ENCODE results near the gene PPP1R3E. TPM values are rescaled to one million over a fixed set of nuclear protein-coding genes. Genes with fewer than 3 reads are reported as not detected.
A peak's percentile ranks its signal among the peaks of the same experiment; 100 is the strongest.

The PPP1R3E gene
- total RNA-seq, 4 donors from 2014 or later, result 5.4 to 6.3 (median 5.5) TPM

- H3K4me3 ChIP-seq, result peak overlapping the region; percentile 69 to 87 (median 75)
- intact Hi-C loops (cut with DNase I), result loop anchor here (10.0 kb wide), 2 partner anchors 183 to 1137 kb away; partner anchors contain the start of gene SDR39U1
- DNase-seq (ENCODE audit: extremely low spot score), result no peak
- peaks cover 33 to 50% (median 46%) of the 10 kb centered on the region in 4 donors for H3K4me1 ChIP-seq
- no peaks in the 10 kb centered on the region for H3K9me3 ChIP-seq
- peaks cover 10 to 46% (median 32%) of the 10 kb centered on the region in 4 donors for H3K36me3 ChIP-seq
- WGBS, result 80% methylated on average over 14 of the region's 22 CpGs
- TF ChIP-seq POLR2AphosphoS5 (IDR thresholded peaks at IDR 0.05) (no peak), POLR2A (IDR thresholded peaks at IDR 0.05; ENCODE audit: low read depth) (no peak), EP300 (IDR thresholded peaks at IDR 0.05) (no peak)
- TF ChIP-seq, protein P1, sequence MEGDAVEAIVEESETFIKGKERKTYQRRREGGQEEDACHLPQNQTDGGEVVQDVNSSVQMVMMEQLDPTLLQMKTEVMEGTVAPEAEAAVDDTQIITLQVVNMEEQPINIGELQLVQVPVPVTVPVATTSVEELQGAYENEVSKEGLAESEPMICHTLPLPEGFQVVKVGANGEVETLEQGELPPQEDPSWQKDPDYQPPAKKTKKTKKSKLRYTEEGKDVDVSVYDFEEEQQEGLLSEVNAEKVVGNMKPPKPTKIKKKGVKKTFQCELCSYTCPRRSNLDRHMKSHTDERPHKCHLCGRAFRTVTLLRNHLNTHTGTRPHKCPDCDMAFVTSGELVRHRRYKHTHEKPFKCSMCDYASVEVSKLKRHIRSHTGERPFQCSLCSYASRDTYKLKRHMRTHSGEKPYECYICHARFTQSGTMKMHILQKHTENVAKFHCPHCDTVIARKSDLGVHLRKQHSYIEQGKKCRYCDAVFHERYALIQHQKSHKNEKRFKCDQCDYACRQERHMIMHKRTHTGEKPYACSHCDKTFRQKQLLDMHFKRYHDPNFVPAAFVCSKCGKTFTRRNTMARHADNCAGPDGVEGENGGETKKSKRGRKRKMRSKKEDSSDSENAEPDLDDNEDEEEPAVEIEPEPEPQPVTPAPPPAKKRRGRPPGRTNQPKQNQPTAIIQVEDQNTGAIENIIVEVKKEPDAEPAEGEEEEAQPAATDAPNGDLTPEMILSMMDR (IDR thresholded peaks at IDR 0.05), result no peak
- H3K27me3 ChIP-seq, result no peaks in the 10 kb centered on the region
- peak overlapping the region; percentile 87 to 91 (median 90) for H3K27ac ChIP-seq (replicated peaks in 1 of 4)
Measured at GRCh38 chr14:23307687-23308644, 5.3 kb upstream of the PPP1R3E start.

- Histone ChIP-seq H3K36me3 (peaks cover 10 to 43% (median 30%) of the 10 kb centered on the region in 4 donors), H3K9me3 (no peaks in the 10 kb centered on the region), H3K27ac (replicated peaks in 1 of 4) (peak overlapping the region; percentile 87 to 91 (median 90)), H3K4me1 (peaks cover 35 to 57% (median 50%) of the 10 kb centered on the region in 4 donors), H3K27me3 (no peaks in the 10 kb centered on the region), H3K4me3 (peak overlapping the region; percentile 69 to 87 (median 75))
- no peak for DNase-seq (ENCODE audit: extremely low spot score)
- 10% methylated on average over 4 of the region's 5 CpGs for WGBS
- intact Hi-C loops (cut with DNase I), result loop anchor here (10.0 kb wide), 2 partner anchors 182 to 1138 kb away; partner anchors contain the start of gene SDR39U1
- TF ChIP-seq EP300 (IDR thresholded peaks at IDR 0.05), result no peak
Measured at GRCh38 chr14:23307146-23307530, 4.5 kb upstream of the PPP1R3E start.

GRCh38 chr14:23306412-23307145, 3.9 kb upstream of the PPP1R3E start, which contains the start of gene BCL2L2:
TSS of gene BCL2L2 (plus strand) at chr14:23306833. CDS start at chr14:23307768, 935 bp downstream.
- DNase-seq (ENCODE audit: extremely low spot score), result peak; percentile 96
- intact Hi-C loops (cut with DNase I), result loop anchor here (10.0 kb wide), 2 partner anchors 182 to 1138 kb away; partner anchors contain the start of gene SDR39U1
- no peaks in the 10 kb centered on the region for H3K9me3 ChIP-seq
- no peaks in the 10 kb centered on the region for H3K27me3 ChIP-seq
- H3K4me3 ChIP-seq, result peak within 1 kb of the TSS; percentile 69 to 87 (median 75)
- WGBS, result under 1% methylated on average over 20 of the region's 24 CpGs
- H3K36me3 ChIP-seq, result peaks cover 5 to 38% (median 30%) of the 10 kb centered on the region in 4 donors
- H3K4me1 ChIP-seq, result peaks cover 35 to 57% (median 50%) of the 10 kb centered on the region in 4 donors
- H3K27ac ChIP-seq (replicated peaks in 1 of 4), result peak within 1 kb of the TSS; percentile 87 to 91 (median 90)
- TF ChIP-seq EP300 (IDR thresholded peaks at IDR 0.05) (no peak), POLR2A (IDR thresholded peaks at IDR 0.05; ENCODE audit: low read depth) (peak; percentile 9), POLR2AphosphoS5 (IDR thresholded peaks at IDR 0.05) (peak; percentile 72 to 86)
- TF ChIP-seq, protein P1 (IDR thresholded peaks at IDR 0.05), result no peak

- Histone ChIP-seq H3K27ac (replicated peaks in 1 of 4) (peak overlapping the region; percentile 94 to 100 (median 99)), H3K27me3 (no peaks in the 10 kb centered on the region), H3K4me3 (peak overlapping the region; percentile 69 to 84 (median 82)), H3K36me3 (peaks cover 0 to 22% (median 7%) of the 10 kb centered on the region in 4 donors), H3K9me3 (no peaks in the 10 kb centered on the region), H3K4me1 (peaks cover 37 to 49% (median 43%) of the 10 kb centered on the region in 4 donors)
- TF ChIP-seq POLR2AphosphoS5 (IDR thresholded peaks at IDR 0.05) (peak; percentile 81 to 95), EP300 (IDR thresholded peaks at IDR 0.05) (no peak), POLR2A (IDR thresholded peaks at IDR 0.05; ENCODE audit: low read depth) (peak; percentile 85)
- TF ChIP-seq, protein P1 (IDR thresholded peaks at IDR 0.05), result no peak
- intact Hi-C loops (cut with DNase I), result loop anchor here (10.0 kb wide), 2 partner anchors 177 to 1143 kb away; partner anchors contain the start of gene SDR39U1
- DNase-seq (ENCODE audit: extremely low spot score), result no peak
- WGBS, result no CpG with 5 or more reads among the region's 25 CpGs
Measured at GRCh38 chr14:23301969-23302289, 730 bp downstream of the PPP1R3E start.
